GM18499 (cell line): ENCODE measurements around the gene HTR3B.

Experiments used
- ATAC-seq: cut with Tn5 transposase; IDR thresholded peaks from one replicate; pipeline ENCODE4 v1.9.1; 2021; ENCODE audit warnings: moderate number of reproducible peaks; ENCODE audit not compliant: insufficient read depth, unreplicated experiment

HTR3B gene

DNA sequence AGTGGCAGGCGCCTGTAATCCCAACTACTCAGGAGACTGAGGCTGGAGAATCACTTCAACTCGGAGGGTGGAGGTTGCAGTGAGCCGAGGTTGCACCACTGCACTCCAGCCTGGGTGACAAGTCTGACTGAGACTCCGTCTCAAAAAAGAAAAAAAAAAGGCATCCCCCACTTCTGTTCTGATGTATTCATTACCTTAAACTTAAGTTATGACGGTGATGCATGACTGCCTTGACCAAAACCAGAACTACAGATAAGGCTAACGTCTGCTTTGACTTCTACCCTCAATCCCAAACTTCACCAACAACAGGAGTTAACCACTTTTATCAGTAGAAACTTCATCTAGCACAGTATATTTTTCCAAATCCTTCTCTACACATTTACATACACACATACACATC lies 80.2 kb downstream of the HTR3B start:
- ATAC-seq, result no peak

DNA sequence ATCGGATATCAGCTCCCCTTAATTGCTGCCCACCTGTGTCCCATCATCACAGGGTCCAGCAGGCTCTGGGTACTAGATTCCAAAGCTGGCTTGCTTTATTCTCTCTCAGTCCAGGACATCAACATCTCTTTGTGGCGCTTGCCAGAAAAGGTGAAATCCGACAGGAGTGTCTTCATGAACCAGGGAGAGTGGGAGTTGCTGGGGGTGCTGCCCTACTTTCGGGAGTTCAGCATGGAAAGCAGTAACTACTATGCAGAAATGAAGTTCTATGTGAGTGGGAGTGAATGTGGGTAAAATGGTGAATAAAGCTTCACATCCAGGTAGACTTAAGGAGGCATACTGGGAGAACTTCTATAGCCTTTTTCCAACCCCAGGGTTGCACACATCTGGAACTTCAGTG lies 81.3 kb downstream of the HTR3B start:
- no peak for ATAC-seq

DNA sequence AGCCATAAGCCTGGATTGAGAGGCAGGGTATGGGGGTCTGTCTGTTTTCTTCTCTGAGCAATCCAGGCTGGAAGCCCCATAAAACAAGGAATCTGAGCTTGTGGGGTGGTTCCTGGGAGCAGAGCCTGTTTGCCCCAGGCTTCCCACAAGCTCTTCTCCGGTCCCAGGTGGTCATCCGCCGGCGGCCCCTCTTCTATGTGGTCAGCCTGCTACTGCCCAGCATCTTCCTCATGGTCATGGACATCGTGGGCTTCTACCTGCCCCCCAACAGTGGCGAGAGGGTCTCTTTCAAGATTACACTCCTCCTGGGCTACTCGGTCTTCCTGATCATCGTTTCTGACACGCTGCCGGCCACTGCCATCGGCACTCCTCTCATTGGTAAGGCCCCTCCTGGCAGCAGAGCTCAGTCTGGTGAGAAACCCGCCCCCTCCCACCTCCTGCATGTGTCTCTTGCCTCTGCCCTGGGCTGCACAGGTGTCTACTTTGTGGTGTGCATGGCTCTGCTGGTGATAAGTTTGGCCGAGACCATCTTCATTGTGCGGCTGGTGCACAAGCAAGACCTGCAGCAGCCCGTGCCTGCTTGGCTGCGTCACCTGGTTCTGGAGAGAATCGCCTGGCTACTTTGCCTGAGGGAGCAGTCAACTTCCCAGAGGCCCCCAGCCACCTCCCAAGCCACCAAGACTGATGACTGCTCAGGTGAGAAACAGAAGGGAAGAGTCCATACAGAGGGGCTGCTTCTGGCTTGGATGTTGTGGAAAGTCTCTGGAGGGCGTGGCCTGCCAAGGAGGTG lies 82.0 kb downstream of the HTR3B start:
- no peak for ATAC-seq

DNA sequence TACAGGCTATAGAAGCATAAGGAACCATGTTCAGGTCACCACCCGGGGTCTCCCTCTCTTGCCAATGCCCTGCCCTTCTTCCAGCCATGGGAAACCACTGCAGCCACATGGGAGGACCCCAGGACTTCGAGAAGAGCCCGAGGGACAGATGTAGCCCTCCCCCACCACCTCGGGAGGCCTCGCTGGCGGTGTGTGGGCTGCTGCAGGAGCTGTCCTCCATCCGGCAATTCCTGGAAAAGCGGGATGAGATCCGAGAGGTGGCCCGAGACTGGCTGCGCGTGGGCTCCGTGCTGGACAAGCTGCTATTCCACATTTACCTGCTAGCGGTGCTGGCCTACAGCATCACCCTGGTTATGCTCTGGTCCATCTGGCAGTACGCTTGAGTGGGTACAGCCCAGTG lies 84.8 kb downstream of the HTR3B start:
- ATAC-seq, result no peak

DNA sequence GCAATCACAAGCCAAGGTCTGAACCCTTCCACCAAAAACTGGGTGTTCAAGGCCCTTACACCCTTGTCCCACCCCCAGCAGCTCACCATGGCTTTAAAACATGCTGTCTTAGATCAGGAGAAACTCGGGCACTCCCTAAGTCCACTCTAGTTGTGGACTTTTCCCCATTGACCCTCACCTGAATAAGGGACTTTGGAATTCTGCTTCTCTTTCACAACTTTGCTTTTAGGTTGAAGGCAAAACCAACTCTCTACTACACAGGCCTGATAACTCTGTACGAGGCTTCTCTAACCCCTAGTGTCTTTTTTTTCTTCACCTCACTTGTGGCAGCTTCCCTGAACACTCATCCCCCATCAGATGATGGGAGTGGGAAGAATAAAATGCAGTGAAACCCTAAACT lies 85.3 kb downstream of the HTR3B start:
- no peak for ATAC-seq

DNA sequence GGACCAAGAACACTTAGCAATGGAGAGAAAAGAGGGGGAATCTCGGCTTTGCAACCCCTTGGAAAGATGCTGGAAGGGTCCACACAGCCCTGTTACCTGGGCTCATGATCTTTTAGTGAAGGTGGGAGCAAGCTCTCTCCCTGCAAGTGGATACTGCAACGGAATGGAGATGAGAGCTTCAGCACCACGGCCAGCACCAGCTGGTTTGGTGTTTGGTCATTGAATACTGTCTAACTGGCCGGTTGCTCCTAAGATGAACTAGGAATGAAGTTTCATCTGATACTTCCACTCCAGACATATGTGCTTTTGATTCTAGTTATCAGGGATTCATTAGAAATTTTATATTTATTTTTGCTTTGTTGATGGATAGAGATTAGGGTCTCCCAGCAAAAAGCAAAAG lies 86.6 kb downstream of the HTR3B start:
- ATAC-seq, result no peak

DNA sequence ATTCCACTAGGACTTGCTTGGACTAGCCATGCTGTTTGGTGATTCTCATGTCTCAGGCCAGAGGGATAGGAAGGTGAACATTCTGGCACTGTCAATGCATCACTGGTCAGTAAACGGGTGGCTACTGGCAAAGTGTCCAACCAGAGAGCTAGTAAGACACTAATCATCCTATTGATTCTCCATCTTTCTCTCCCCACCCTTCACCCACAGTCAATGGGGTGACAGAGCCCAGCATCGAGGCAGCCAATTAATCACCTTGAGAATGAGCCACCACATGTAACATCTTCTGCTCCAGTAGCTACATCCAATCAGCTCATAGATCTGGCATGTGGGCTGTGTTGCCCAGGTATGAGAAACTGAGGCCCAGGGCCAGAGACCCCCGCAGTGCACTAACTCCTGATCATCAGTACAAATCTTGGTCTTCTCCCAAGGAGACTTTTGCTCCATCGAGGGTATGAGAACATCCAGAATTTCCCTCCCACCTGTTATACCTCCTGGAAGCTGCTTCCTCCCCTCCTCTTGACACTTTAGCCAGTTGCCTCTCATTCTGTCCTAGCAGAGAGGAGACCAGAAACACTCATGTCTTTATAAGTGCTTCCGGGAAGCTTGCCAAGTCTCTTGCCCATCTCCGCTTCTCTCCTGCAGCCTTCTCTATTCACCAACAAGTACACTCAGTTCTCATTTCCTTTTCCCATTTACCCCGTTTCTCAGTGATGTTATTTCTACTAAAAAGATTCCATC lies 87.3 kb downstream of the HTR3B start:
- no peak for ATAC-seq

DNA sequence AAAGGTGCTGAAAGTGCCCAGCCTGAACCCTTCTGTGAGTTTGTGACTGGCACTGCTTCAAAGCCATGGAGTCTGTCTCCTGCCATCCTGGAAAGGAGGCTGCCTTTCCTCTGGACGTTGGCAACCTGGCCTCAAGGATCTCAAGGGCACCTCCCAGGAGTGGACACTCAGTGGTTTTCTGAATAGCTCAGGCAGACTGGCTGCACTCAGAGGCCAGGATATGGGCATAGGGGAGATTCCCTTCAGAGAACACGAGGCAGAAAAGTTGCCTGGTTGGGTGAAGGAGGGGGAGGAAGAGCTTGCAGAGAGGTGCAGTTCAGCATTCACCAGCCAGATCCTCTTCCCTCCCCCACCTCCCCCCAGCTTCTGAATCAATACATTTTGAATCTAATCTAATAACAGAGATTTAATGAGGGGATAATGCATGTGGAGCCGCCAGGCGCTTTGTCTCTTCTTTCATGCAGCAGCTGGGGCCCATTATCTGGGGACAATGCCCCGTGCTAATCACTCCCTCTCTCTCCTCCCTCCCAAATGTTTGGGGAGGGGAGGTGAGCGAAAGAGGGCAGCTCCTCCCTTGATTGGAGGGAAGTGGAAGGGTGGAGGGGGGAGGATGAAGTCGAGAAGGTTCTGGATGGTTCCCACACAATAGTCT lies 88.0 kb downstream of the HTR3B start:
- ATAC-seq, result no peak

DNA sequence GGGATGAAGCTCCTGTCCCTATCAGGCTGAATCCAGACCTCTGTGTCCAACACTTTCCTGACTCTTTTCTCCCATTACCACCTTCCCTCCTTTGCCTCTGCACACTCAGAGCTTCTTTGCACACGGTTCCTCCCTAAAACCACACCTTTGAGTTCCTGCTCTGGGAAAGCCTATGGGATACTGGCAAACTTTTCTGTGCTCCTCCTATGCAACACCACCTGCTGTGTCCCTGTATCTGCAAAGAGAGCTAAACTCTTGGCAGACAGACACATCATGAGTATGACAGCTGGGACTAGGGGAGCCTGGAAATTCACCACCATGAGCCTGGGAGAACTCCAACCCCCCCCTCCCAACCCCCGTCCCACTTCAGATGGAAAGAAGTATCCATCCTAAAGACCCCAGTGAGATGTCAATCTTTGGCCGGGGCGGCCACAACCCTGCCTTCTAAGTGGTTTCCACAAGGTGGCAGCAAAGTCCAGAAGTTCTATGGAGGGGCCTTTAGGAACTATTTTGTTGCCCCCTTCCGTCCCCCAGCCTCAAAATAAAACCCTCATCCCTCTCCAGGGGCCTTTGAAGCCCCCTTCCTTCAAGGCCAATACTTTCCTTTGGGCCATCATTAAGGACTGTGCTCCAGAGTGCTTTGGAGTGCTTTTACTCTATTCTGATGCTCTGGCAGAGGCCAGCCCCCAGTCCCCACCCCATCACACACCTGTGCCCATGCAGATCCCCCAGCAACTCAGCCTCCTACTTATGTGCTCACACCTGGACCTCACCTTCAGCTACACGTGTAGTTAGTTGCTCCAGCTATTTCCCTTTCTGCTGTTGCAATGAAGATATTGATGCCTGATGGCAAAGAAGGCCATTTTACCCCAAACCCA lies 89.7 kb downstream of the HTR3B start:
- no peak for ATAC-seq
